ENCODE measurements around the gene MCTP1.

DNA sequence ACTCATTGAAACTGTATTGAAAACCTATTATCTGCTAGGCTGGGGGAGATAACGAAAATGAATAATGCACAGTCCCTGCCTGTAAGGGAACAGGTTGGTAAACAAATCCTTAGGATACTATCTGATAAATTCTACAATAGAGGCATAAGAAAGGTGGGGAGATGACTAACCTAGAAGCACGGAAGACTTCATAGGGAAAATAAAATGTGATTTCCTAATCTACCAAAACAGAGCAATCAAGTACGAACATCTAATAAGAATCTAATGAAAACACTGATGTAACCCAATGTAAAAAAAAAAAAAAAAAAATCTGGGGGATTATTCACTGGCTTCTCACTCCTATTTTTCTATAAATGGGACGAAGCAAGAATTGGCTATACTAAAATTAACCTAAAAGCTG, 542.0 kb downstream of the MCTP1 start:
- TF ChIP-seq GATA2 (IDR thresholded peaks at IDR 0.05; ENCODE audit: low read depth, low read length) (no peak), GATA3 (IDR thresholded peaks at IDR 0.05; ENCODE audit: low read depth, low read length) (no peak)
